LoVo (cell line): Measurements from ENCODE around the gene SERTM1.

Experiments
- DNase-seq: peaks from one replicate; pipeline ENCODE4 v3.0.0-alpha.2; 2016; ENCODE audit warnings: low spot score

The SERTM1 gene

DNA sequence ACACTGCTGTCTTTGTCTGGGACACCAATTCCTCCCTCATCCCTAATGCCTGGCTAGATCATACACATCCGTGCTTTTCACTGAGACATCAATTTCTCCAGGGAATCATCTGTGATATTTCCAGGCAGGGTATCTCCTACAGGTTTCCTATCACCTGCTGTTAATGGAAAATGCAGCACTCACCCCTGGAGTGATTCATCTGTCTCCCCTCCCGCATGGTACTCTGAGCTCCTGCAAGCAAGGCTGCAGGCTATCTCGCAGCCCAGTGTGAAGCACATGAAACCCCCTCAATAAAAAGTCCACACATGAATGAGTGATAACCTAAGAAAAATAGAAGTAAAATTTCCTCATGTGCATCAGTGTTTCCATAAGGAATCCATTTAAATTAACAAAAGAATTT is 38.5 kb downstream of the SERTM1 start:
- no peak for DNase-seq

DNA sequence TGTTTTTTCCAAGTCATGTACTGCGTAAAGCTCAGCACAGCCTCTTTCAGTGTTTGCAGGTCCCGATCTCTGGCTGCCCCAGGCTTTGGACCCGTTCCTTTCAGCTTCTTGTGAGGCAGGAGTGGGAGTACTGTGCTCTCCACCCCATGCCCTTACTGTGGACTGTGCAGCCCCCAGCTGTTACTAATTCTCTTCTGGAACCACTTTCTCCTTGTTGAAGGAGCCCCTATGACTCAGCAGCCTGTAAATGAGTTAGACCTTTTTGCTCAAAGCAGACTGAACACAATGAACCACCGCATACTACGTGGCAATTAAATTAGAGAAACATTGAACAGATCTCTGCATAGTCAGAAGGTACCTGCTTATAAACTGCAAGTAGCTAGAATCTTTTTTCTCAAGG is 39.0 kb downstream of the SERTM1 start:
- DNase-seq, result no peak

DNA sequence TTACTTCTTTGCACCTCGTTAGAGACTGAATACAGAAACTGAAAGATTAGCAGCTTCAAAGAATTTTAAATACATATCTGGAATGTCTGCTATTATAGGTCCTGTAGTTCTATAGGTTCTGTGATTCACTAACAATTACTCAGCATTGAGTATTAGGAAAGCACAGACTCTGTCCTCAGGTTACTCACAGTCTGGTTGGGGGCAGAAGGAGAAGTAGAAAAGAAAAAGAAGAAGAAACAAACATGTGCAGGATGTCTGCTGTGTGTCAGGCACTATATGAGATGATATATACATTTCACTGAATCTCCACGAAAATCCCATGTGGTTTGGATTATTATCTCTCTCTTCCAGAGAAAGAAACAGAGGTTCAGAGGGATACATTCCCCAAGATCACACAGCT is 40.1 kb downstream of the SERTM1 start:
- no peak for DNase-seq

- DNase-seq, result no peak
These were observed 42.0 kb downstream of the SERTM1 start for GRCh38 chr13:36715841-36716240.

GRCh38 chr13:36717017-36717416 is 43.2 kb downstream of the SERTM1 start:
- DNase-seq, result no peak

DNA sequence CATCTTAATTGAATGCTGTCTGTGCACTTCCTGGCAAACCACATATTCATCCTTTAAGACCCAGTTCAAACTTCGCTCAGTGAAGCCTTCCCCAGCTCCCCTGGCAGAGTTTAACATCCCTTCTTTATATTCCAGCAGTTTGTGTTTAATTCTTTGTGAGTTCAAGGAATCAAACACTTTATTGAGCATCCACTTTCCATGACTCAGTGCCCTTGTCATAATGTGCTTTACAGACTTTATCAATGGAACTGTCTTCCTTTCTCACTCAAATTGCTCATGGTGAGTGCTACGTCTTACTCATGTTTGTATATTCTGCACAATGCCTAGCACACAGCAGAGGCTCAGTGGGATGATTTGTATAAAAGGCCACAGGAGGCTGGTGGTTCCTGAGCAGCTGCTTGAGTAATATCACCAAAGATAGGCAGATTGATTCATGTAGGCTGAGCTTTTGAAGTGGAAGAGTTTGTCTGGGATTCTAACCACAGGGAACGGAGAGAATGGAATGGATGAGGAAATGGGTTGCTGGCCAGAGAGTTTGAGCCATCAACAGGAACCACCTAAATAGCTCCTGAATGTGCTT is 44.2 kb downstream of the SERTM1 start:
- DNase-seq, result no peak

DNA sequence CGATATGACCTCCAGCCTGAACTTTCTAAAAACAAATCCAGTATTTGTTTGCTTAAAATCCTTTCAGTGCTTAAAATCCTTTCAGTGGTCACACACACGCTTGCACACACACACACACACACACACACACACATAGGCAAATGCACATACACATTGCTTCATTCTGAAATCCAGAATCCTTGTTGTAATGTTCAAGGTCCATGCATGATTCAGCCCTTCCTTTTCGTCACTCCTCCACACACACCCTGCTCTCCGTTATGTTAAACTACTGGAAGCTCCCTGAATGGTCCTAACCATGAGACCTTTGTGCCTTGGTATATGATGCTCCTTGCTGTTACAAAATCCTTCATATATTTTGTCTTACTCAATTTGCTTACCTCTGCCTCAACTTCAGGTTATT is 44.9 kb downstream of the SERTM1 start:
- no peak for DNase-seq

GRCh38 chr13:36724141-36724540 is 50.3 kb downstream of the SERTM1 start:
- no peak for DNase-seq

- DNase-seq, result no peak
These were observed 52.1 kb downstream of the SERTM1 start for GRCh38 chr13:36725936-36726335.

DNA sequence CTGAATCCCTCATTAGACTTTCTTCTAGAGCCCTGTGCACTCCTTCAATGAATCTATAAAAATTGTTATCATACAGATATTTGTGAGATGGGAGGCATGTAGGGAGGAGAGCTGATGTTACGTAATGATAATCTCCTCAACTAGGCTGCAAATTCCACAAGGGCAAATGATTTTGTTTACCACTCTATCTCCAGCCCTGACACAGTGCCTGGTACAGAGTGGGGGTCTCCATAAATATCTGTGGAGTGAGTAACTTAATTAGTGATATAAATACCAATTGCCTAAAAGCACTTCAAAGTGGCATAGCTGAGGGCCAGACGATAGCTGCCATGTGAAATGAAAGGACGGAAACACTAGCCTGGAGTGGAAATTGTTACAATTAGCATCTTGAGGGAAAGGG is 54.2 kb downstream of the SERTM1 start:
- DNase-seq, result no peak

- DNase-seq, result peak; percentile 52
These were observed 62.4 kb downstream of the SERTM1 start for GRCh38 chr13:36736119-36736726.

- no peak for DNase-seq
These were observed 63.8 kb downstream of the SERTM1 start for GRCh38 chr13:36737524-36738083.

GRCh38 chr13:36745436-36745835 is 71.6 kb downstream of the SERTM1 start:
- DNase-seq, result no peak

GRCh38 chr13:36746051-36746450 is 72.2 kb downstream of the SERTM1 start:
- DNase-seq, result no peak
